GM12878 (cell line): ENCODE results near the gene AIDA. TPM values are rescaled to one million over a fixed set of nuclear protein-coding genes. Genes with fewer than 3 reads are reported as not detected.
A peak's percentile ranks its signal among the peaks of the same experiment; 100 is the strongest.

ENCODE experiments used
- ATF7 ChIP-seq: fragments of 450-650 bp; IDR thresholded peaks from 2 replicates; pipeline ENCODE4 v1.6.1; 2016; ENCODE audit warnings: low read depth, mild to moderate bottlenecking
- BMI1 ChIP-seq: fragments of 450-650 bp; IDR thresholded peaks from 2 replicates; pipeline ENCODE4 v1.6.1; 2016; ENCODE audit warnings: mild to moderate bottlenecking, moderate library complexity, borderline replicate concordance
- CHD4 ChIP-seq: fragments of 200-600 bp; sonication (generic); IDR thresholded peaks from 2 replicates; pipeline ENCODE4 v1.6.1; 2016; ENCODE audit warnings: mild to moderate bottlenecking
- EED ChIP-seq: sonication (generic); IDR thresholded peaks from 2 replicates; pipeline ENCODE4 v1.6.1; 2016; ENCODE audit warnings: antibody characterized with exemption, low read depth
- ESRRA ChIP-seq: IDR thresholded peaks from 2 replicates; pipeline ENCODE4 v1.6.1; 2012; ENCODE audit warnings: mild to moderate bottlenecking, low read length, improper control_type of control experiment
- EZH2 ChIP-seq: IDR thresholded peaks from 2 replicates; pipeline ENCODE4 v1.6.1; 2012; ENCODE audit warnings: low read depth, mild to moderate bottlenecking, control low read depth, inconsistent platforms, low read length, borderline replicate concordance; ENCODE audit not compliant: control insufficient read depth
- FOXM1 ChIP-seq: IDR thresholded peaks from 2 replicates; pipeline ENCODE4 v1.6.1; 2012; ENCODE audit warnings: low read depth, mild to moderate bottlenecking, inconsistent platforms, low read length, moderate library complexity
- HDAC6 ChIP-seq: fragments of 200-600 bp; sonication (generic); IDR thresholded peaks from one replicate; pipeline ENCODE4 v1.8.0; 2017; ENCODE audit warnings: antibody characterized with exemption; ENCODE audit not compliant: unreplicated experiment
- IKZF1 ChIP-seq: fragments of 450-650 bp; conservative IDR thresholded peaks from 2 replicates; pipeline ENCODE4 v1.6.1; 2017; ENCODE audit warnings: antibody characterized with exemption, mild to moderate bottlenecking
- JUNB ChIP-seq: IDR thresholded peaks from 2 replicates; pipeline ENCODE4 v1.6.1; 2016; ENCODE audit warnings: antibody characterized with exemption, mild to moderate bottlenecking
- LARP7 ChIP-seq: fragments of 450-650 bp; IDR thresholded peaks from 2 replicates; pipeline ENCODE4 v1.6.1; 2017; ENCODE audit warnings: mild to moderate bottlenecking
- MEF2A ChIP-seq: IDR thresholded peaks from 2 replicates; pipeline ENCODE4 v1.6.1; 2011; ENCODE audit warnings: low read depth, mild to moderate bottlenecking, low read length, moderate library complexity; ENCODE audit not compliant: insufficient read depth
- NR2C2 ChIP-seq: IDR thresholded peaks from 2 replicates; pipeline ENCODE4 v1.6.1; 2011; ENCODE audit warnings: borderline replicate concordance, low read depth; ENCODE audit not compliant: control insufficient read depth, insufficient read length
- NRF1 ChIP-seq: conservative IDR thresholded peaks from 2 replicates; pipeline ENCODE4 v1.6.1; 2011; ENCODE audit warnings: mild to moderate bottlenecking, low read depth, low read length, improper control_type of control experiment
- PML ChIP-seq: IDR thresholded peaks from 2 replicates; pipeline ENCODE4 v1.6.1; 2012; ENCODE audit warnings: low read length, inconsistent platforms
- RAD21 ChIP-seq: IDR thresholded peaks from 2 replicates; pipeline ENCODE4 v1.6.1; 2011; ENCODE audit warnings: mild to moderate bottlenecking, low read depth, low read length, moderate library complexity; ENCODE audit not compliant: insufficient read depth
- RAD51 ChIP-seq: fragments of 450-650 bp; IDR thresholded peaks from 2 replicates; pipeline ENCODE4 v1.6.1; 2016; ENCODE audit warnings: moderate library complexity, mild to moderate bottlenecking, inconsistent platforms
- RCOR1 ChIP-seq: conservative IDR thresholded peaks from 2 replicates; pipeline ENCODE4 v1.6.1; 2012; ENCODE audit warnings: low read depth, low read length, improper control_type of control experiment
- SIN3A ChIP-seq: IDR thresholded peaks from 2 replicates; pipeline ENCODE4 v1.6.1; 2012; ENCODE audit warnings: low read depth, low read length, improper control_type of control experiment
- SMARCA5 ChIP-seq: fragments of 450-650 bp; IDR thresholded peaks from 2 replicates; pipeline ENCODE4 v1.6.1; 2017; ENCODE audit warnings: mild to moderate bottlenecking
- SPI1 ChIP-seq: IDR thresholded peaks from 2 replicates; pipeline ENCODE4 v1.6.1; 2011; ENCODE audit warnings: low read depth, mild to moderate bottlenecking, low read length, moderate library complexity, borderline replicate concordance; ENCODE audit not compliant: insufficient read depth
- SREBF1 ChIP-seq: IDR thresholded peaks from 2 replicates; pipeline ENCODE4 v1.6.1; 2012; ENCODE audit warnings: mild to moderate bottlenecking, low read length
- SUPT20H ChIP-seq: IDR thresholded peaks from 2 replicates; pipeline ENCODE4 v1.6.1; 2011; ENCODE audit warnings: low read depth, mild to moderate bottlenecking, low read length, moderate library complexity, borderline replicate concordance; ENCODE audit not compliant: control insufficient read depth
- TAF1 ChIP-seq: IDR thresholded peaks from 2 replicates; pipeline ENCODE4 v1.6.1; 2011; ENCODE audit warnings: mild to moderate bottlenecking, low read depth, low read length, borderline replicate concordance
- YY1 ChIP-seq: IDR thresholded peaks from 2 replicates; pipeline ENCODE4 v1.6.1; 2011; ENCODE audit warnings: low read depth, mild to moderate bottlenecking, low read length
- ZBED1 ChIP-seq: IDR thresholded peaks from 2 replicates; pipeline ENCODE4 v1.6.1; 2016; ENCODE audit warnings: borderline replicate concordance
- polyA plus RNA-seq, 11 experiments: library from polyadenylated mRNA; depleted of rRNA in 4 of 11; unstranded in 6 of 11; stranded (reverse) in 5 of 11; fragments of >200 nt; fragmentation: Nextera tagmentation in 4 of 11; fragmentation: Illumina TruSeq in 1 of 11; extraction: Ambion mirVana in 4 of 11; extraction: Trizol in 1 of 11; gene quantifications; 1 replicate in 1 of 11; 2 replicates in 10 of 11; pipeline versions ENCODE4 v1.2.1 to v1.2.3, GENCODE V29; 2011 to 2016; ENCODE audit warnings: inconsistent platforms in 2 of 11, missing spikeins in 2 of 11, low read depth in 1 of 11
- total RNA-seq, 4 experiments: library from RNA; depleted of rRNA in 3 of 4; stranded (reverse); fragments of >200 nt in 3 of 4; fragmentation: Illumina TruSeq in 1 of 4; extraction: Trizol in 1 of 4; gene quantifications; 2 replicates each; pipeline versions ENCODE4 v1.2.1 to v1.2.3, GENCODE V29; 2013 to 2021
- TF ChIP-seq, protein P1 (sequence below): fragments of 450-650 bp; IDR thresholded peaks from 2 replicates; pipeline ENCODE4 v1.6.1; 2016; ENCODE audit warnings: mild to moderate bottlenecking
- TF ChIP-seq, protein P2 (sequence below): fragments of 450-650 bp; IDR thresholded peaks from 2 replicates; pipeline ENCODE4 v1.6.1; 2017; ENCODE audit warnings: mild to moderate bottlenecking
- TF ChIP-seq, protein P3 (sequence below): IDR thresholded peaks from 2 replicates; pipeline ENCODE4 v1.6.1; 2011; ENCODE audit warnings: borderline replicate concordance, low read depth, mild to moderate bottlenecking, moderate library complexity, mixed read lengths, low read length; ENCODE audit not compliant: insufficient read depth; ENCODE audit errors: extremely low read length

AIDA gene
- total and polyA plus RNA-seq, 10 of the 15 experiments (the other 5 are each of a cell fraction or from before 2014, with no cell fraction given), result 8.9 to 43.1 (median 19.2) TPM

DNA sequence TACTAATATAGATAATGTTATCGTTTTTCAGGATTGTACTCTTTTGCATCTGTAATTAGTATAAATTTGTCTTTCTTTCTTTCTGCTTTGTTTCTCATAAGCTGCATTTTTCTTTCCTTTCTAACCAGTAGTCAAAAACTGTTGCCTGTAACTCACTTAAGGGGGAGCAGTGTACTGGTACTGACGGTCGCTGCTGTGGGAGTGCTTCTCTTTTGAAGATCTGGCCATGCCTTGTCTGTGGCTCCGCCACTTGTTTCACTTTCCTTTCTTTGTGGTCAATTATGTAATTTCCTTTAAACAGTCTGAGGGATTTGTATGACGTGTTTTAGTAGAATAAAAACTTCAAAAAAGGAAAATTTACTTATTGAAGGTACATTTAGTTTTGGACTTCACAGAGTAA lies 57.4 kb downstream of the AIDA start (continued):
- TF ChIP-seq ESRRA, result no peak
- TF ChIP-seq RCOR1, result no peak
- TF ChIP-seq IKZF1, result peak; percentile 59; the same call in 1 of the 2 replicates
- TF ChIP-seq ATF7, result peak; percentile 98
- TF ChIP-seq SUPT20H, result no peak
- TF ChIP-seq RAD21, result peak; percentile 49
- no peak for TF ChIP-seq LARP7
- TF ChIP-seq SMARCA5, result no peak
- no peak for TF ChIP-seq PML
- no peak for TF ChIP-seq EZH2
- peak; percentile 80 for TF ChIP-seq JUNB
- TF ChIP-seq, protein P1, sequence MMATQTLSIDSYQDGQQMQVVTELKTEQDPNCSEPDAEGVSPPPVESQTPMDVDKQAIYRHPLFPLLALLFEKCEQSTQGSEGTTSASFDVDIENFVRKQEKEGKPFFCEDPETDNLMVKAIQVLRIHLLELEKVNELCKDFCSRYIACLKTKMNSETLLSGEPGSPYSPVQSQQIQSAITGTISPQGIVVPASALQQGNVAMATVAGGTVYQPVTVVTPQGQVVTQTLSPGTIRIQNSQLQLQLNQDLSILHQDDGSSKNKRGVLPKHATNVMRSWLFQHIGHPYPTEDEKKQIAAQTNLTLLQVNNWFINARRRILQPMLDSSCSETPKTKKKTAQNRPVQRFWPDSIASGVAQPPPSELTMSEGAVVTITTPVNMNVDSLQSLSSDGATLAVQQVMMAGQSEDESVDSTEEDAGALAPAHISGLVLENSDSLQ, result peak; percentile 29; the same call in 1 of the 2 replicates
- TF ChIP-seq, protein P2, sequence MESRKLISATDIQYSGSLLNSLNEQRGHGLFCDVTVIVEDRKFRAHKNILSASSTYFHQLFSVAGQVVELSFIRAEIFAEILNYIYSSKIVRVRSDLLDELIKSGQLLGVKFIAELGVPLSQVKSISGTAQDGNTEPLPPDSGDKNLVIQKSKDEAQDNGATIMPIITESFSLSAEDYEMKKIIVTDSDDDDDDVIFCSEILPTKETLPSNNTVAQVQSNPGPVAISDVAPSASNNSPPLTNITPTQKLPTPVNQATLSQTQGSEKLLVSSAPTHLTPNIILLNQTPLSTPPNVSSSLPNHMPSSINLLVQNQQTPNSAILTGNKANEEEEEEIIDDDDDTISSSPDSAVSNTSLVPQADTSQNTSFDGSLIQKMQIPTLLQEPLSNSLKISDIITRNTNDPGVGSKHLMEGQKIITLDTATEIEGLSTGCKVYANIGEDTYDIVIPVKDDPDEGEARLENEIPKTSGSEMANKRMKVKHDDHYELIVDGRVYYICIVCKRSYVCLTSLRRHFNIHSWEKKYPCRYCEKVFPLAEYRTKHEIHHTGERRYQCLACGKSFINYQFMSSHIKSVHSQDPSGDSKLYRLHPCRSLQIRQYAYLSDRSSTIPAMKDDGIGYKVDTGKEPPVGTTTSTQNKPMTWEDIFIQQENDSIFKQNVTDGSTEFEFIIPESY, result no peak
- 0 out of 2 replicates have a peak, but pooled peaks have one; percentile 7 for TF ChIP-seq RAD51
- TF ChIP-seq, protein P3, sequence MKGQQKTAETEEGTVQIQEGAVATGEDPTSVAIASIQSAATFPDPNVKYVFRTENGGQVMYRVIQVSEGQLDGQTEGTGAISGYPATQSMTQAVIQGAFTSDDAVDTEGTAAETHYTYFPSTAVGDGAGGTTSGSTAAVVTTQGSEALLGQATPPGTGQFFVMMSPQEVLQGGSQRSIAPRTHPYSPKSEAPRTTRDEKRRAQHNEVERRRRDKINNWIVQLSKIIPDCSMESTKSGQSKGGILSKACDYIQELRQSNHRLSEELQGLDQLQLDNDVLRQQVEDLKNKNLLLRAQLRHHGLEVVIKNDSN, result no peak
- TF ChIP-seq SREBF1, result no peak
- TF ChIP-seq TAF1, result 0 out of 2 replicates have a peak, but pooled peaks have one; percentile 20
- no peak for TF ChIP-seq SIN3A
- TF ChIP-seq BMI1, result no peak
- peak; percentile 81 for TF ChIP-seq EED
- peak; percentile 38; the same call in 1 of the 2 replicates for TF ChIP-seq YY1
- TF ChIP-seq HDAC6, result no peak
- peak; percentile 84; the same call in 1 of the 2 replicates for TF ChIP-seq FOXM1
- no peak for TF ChIP-seq NR2C2
- TF ChIP-seq CHD4, result no peak
- peak; percentile 47; the same call in 1 of the 2 replicates for TF ChIP-seq MEF2A
- peak; percentile 85; the same call in 1 of the 2 replicates for TF ChIP-seq ZBED1
- no peak for TF ChIP-seq NRF1
- TF ChIP-seq SPI1, result no peak; the same call in 1 of the 2 replicates
